GM12878 (cell line): ENCODE results near the gene ARID5B. TPM values are rescaled to one million over a fixed set of nuclear protein-coding genes. Genes with fewer than 3 reads are reported as not detected.

ENCODE experiments used
- ATF7 ChIP-seq: fragments of 450-650 bp; IDR thresholded peaks from 2 replicates; pipeline ENCODE4 v1.6.1; 2016; ENCODE audit warnings: low read depth, mild to moderate bottlenecking
- BHLHE40 ChIP-seq, 2 experiments: fragments of 450-650 bp in 1 of 2; IDR thresholded peaks; 2 replicates each; pipeline ENCODE4 v1.6.1; 2011 to 2017; ENCODE audit warnings: low read depth in 2 of 2, borderline replicate concordance in 1 of 2, improper control_type of control experiment in 1 of 2, low read length in 1 of 2, mild to moderate bottlenecking in 1 of 2
- CBX5 ChIP-seq: sonication (generic); IDR thresholded peaks from 2 replicates; pipeline ENCODE4 v1.6.1; 2016; ENCODE audit warnings: low read depth, moderate library complexity, mild to moderate bottlenecking, inconsistent platforms
- CREB1 ChIP-seq: IDR thresholded peaks from 2 replicates; pipeline ENCODE4 v1.6.1; 2012; ENCODE audit warnings: low read depth, mild to moderate bottlenecking, inconsistent platforms
- CREM ChIP-seq: IDR thresholded peaks from 2 replicates; pipeline ENCODE4 v1.6.1; 2014; ENCODE audit warnings: antibody characterized with exemption, low read depth
- EED ChIP-seq: sonication (generic); IDR thresholded peaks from 2 replicates; pipeline ENCODE4 v1.6.1; 2016; ENCODE audit warnings: antibody characterized with exemption, low read depth
- EP300 ChIP-seq, 2 experiments: fragments of 150-350 bp in 1 of 2; IDR thresholded peaks; 2 replicates each; pipeline ENCODE4 v1.6.1; 2011 to 2012; ENCODE audit warnings: low read depth in 2 of 2, low read length in 2 of 2, borderline replicate concordance in 1 of 2, improper control_type of control experiment in 1 of 2, inconsistent platforms in 1 of 2; ENCODE audit not compliant: control insufficient read depth in 1 of 2
- ETV6 ChIP-seq, 2 experiments: fragments of 450-650 bp in 1 of 2; IDR thresholded peaks in 1 of 2; conservative IDR thresholded peaks in 1 of 2; 2 replicates each; pipeline ENCODE4 v1.6.1; 2014; ENCODE audit warnings: antibody characterized with exemption in 1 of 2, borderline replicate concordance in 1 of 2, low read depth in 1 of 2, mild to moderate bottlenecking in 1 of 2, moderate library complexity in 1 of 2
- IRF4 ChIP-seq: IDR thresholded peaks from 2 replicates; pipeline ENCODE4 v1.6.1; 2011; ENCODE audit warnings: low read depth, low read length
- JUNB ChIP-seq: IDR thresholded peaks from 2 replicates; pipeline ENCODE4 v1.6.1; 2016; ENCODE audit warnings: antibody characterized with exemption, mild to moderate bottlenecking
- MTA2 ChIP-seq: fragments of 450-650 bp; IDR thresholded peaks from 2 replicates; pipeline ENCODE4 v1.6.1; 2016; ENCODE audit warnings: low read depth, mild to moderate bottlenecking, moderate library complexity
- NBN ChIP-seq: fragments of 450-650 bp; IDR thresholded peaks from 2 replicates; pipeline ENCODE4 v1.6.1; 2016
- SIX5 ChIP-seq: IDR thresholded peaks from 2 replicates; pipeline ENCODE4 v1.6.1; 2011; ENCODE audit warnings: mild to moderate bottlenecking, low read depth, low read length, moderate library complexity; ENCODE audit not compliant: severe bottlenecking
- SPI1 ChIP-seq: IDR thresholded peaks from 2 replicates; pipeline ENCODE4 v1.6.1; 2011; ENCODE audit warnings: low read depth, mild to moderate bottlenecking, low read length, moderate library complexity, borderline replicate concordance; ENCODE audit not compliant: insufficient read depth
- SUPT20H ChIP-seq: IDR thresholded peaks from 2 replicates; pipeline ENCODE4 v1.6.1; 2011; ENCODE audit warnings: low read depth, mild to moderate bottlenecking, low read length, moderate library complexity, borderline replicate concordance; ENCODE audit not compliant: control insufficient read depth
- ZNF384 ChIP-seq: IDR thresholded peaks from 2 replicates; pipeline ENCODE4 v1.6.1; 2012; ENCODE audit warnings: low read depth, mild to moderate bottlenecking, low read length, improper control_type of control experiment, borderline replicate concordance
- ZSCAN29 ChIP-seq: fragments of 450-650 bp; IDR thresholded peaks from 2 replicates; pipeline ENCODE4 v1.6.1; 2017; ENCODE audit warnings: mild to moderate bottlenecking, moderate library complexity
- polyA plus RNA-seq, 11 experiments: library from polyadenylated mRNA; depleted of rRNA in 4 of 11; unstranded in 6 of 11; stranded (reverse) in 5 of 11; fragments of >200 nt; fragmentation: Nextera tagmentation in 4 of 11; fragmentation: Illumina TruSeq in 1 of 11; extraction: Ambion mirVana in 4 of 11; extraction: Trizol in 1 of 11; gene quantifications; 1 replicate in 1 of 11; 2 replicates in 10 of 11; pipeline versions ENCODE4 v1.2.1 to v1.2.3, GENCODE V29; 2011 to 2016; ENCODE audit warnings: inconsistent platforms in 2 of 11, missing spikeins in 2 of 11, low read depth in 1 of 11
- total RNA-seq, 4 experiments: library from RNA; depleted of rRNA in 3 of 4; stranded (reverse); fragments of >200 nt in 3 of 4; fragmentation: Illumina TruSeq in 1 of 4; extraction: Trizol in 1 of 4; gene quantifications; 2 replicates each; pipeline versions ENCODE4 v1.2.1 to v1.2.3, GENCODE V29; 2013 to 2021
- TF ChIP-seq, protein P1 (sequence below): fragments of 450-650 bp; IDR thresholded peaks from 2 replicates; pipeline ENCODE4 v1.6.1; 2016; ENCODE audit warnings: mild to moderate bottlenecking
- TF ChIP-seq, protein P2 (sequence below): fragments of 450-650 bp; IDR thresholded peaks from 2 replicates; pipeline ENCODE4 v1.6.1; 2018; ENCODE audit warnings: borderline replicate concordance, mild to moderate bottlenecking; ENCODE audit not compliant: partially characterized antibody
- TF ChIP-seq, protein P3 (sequence below): fragments of 450-650 bp; IDR thresholded peaks from 2 replicates; pipeline ENCODE4 v1.6.1; 2017; ENCODE audit warnings: mild to moderate bottlenecking, moderate library complexity

The ARID5B gene
- total and polyA plus RNA-seq, 10 of the 15 experiments (the other 5 are each of a cell fraction or from before 2014, with no cell fraction given): 2.7 to 8.5 (median 6.1) TPM

DNA sequence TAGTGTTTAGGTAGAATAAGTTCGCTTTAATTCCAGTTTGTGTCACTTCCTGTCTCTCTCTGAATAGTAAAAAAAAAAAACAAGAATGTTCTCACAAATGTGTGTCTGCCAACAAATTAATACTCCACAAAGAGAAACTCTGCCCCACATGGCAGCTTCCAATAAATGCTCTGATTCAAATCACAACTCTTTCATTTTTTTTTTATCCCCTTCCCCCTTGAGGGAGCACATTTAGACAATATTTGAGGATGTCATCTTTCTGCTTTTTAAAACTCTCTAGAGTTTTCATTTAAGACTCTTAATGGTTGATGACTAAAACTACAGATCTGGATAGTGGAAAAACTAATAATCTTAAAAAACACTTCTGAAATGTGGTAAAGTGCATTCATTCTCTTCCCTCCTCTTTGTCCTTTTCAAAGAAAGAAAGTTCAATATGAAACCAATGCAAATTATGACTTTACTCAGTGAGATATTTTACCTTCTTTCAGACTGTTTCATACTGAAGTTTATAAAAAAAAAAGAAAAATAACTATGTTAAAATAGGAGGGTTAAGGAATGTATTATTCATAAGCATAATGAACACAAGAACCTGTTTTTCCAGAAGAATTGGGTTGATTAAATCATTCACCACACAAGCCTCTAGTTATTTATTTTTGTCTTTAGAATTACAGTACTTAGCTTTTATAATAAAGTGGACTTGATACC is 42.3 kb downstream of the ARID5B start (continued):
- TF ChIP-seq IRF4 (peak; percentile 57), EED (peak; percentile 60; the same call in 1 of the 2 replicates), NBN (0 out of 2 replicates have a peak, but pooled peaks have one; percentile 34), SIX5 (no peak), ETV6 (conservative IDR thresholded peaks at IDR 0.05 in 1 of 2, IDR thresholded peaks at IDR 0.05 in 1 of 2; ENCODE audit: borderline replicate concordance in 1 of 2, low read depth in 1 of 2) (peak in 1 of 2 experiments; percentile 58; a peak in 1 of 4 replicates), SPI1 (peak; percentile 17; the same call in 1 of the 2 replicates), JUNB (peak; percentile 94), CREB1 (0 out of 2 replicates have a peak, but pooled peaks have one; percentile 30), SUPT20H (no peak), ATF7 (peak; percentile 56; the same call in 1 of the 2 replicates), ZNF384 (peak; percentile 92), CREM (peak; percentile 25; the same call in 1 of the 2 replicates), CBX5 (peak; percentile 41; the same call in 1 of the 2 replicates), MTA2 (peak; percentile 32; the same call in 1 of the 2 replicates), ZSCAN29 (no peak), BHLHE40 (IDR thresholded peaks at IDR 0.05; ENCODE audit: borderline replicate concordance in 1 of 2, low read depth in 2 of 2, low read length in 1 of 2) (no peak), EP300 (IDR thresholded peaks at IDR 0.05; ENCODE audit: borderline replicate concordance in 1 of 2, control insufficient read depth in 1 of 2, low read depth in 2 of 2, low read length in 2 of 2) (peak in 1 of 2 experiments; percentile 63; a peak in 1 of 4 replicates)
- TF ChIP-seq, protein P1, sequence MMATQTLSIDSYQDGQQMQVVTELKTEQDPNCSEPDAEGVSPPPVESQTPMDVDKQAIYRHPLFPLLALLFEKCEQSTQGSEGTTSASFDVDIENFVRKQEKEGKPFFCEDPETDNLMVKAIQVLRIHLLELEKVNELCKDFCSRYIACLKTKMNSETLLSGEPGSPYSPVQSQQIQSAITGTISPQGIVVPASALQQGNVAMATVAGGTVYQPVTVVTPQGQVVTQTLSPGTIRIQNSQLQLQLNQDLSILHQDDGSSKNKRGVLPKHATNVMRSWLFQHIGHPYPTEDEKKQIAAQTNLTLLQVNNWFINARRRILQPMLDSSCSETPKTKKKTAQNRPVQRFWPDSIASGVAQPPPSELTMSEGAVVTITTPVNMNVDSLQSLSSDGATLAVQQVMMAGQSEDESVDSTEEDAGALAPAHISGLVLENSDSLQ: 0 out of 2 replicates have a peak, but pooled peaks have one; percentile 11
- TF ChIP-seq, protein P2, sequence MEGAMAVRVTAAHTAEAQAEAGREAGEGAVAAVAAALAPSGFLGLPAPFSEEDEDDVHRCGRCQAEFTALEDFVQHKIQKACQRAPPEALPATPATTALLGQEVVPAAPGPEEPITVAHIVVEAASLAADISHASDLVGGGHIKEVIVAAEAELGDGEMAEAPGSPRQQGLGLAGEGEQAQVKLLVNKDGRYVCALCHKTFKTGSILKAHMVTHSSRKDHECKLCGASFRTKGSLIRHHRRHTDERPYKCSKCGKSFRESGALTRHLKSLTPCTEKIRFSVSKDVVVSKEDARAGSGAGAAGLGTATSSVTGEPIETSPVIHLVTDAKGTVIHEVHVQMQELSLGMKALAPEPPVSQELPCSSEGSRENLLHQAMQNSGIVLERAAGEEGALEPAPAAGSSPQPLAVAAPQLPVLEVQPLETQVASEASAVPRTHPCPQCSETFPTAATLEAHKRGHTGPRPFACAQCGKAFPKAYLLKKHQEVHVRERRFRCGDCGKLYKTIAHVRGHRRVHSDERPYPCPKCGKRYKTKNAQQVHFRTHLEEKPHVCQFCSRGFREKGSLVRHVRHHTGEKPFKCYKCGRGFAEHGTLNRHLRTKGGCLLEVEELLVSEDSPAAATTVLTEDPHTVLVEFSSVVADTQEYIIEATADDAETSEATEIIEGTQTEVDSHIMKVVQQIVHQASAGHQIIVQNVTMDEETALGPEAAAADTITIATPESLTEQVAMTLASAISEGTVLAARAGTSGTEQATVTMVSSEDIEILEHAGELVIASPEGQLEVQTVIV: no peak
- TF ChIP-seq, protein P3, sequence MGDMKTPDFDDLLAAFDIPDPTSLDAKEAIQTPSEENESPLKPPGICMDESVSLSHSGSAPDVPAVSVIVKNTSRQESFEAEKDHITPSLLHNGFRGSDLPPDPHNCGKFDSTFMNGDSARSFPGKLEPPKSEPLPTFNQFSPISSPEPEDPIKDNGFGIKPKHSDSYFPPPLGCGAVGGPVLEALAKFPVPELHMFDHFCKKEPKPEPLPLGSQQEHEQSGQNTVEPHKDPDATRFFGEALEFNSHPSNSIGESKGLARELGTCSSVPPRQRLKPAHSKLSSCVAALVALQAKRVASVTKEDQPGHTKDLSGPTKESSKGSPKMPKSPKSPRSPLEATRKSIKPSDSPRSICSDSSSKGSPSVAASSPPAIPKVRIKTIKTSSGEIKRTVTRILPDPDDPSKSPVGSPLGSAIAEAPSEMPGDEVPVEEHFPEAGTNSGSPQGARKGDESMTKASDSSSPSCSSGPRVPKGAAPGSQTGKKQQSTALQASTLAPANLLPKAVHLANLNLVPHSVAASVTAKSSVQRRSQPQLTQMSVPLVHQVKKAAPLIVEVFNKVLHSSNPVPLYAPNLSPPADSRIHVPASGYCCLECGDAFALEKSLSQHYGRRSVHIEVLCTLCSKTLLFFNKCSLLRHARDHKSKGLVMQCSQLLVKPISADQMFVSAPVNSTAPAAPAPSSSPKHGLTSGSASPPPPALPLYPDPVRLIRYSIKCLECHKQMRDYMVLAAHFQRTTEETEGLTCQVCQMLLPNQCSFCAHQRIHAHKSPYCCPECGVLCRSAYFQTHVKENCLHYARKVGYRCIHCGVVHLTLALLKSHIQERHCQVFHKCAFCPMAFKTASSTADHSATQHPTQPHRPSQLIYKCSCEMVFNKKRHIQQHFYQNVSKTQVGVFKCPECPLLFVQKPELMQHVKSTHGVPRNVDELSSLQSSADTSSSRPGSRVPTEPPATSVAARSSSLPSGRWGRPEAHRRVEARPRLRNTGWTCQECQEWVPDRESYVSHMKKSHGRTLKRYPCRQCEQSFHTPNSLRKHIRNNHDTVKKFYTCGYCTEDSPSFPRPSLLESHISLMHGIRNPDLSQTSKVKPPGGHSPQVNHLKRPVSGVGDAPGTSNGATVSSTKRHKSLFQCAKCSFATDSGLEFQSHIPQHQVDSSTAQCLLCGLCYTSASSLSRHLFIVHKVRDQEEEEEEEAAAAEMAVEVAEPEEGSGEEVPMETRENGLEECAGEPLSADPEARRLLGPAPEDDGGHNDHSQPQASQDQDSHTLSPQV: no peak
